Large intestine (tissue), 3 donors: ENCODE measurements around the gene SYNDIG1. TPM values are rescaled to one million over a fixed set of nuclear protein-coding genes. Genes with fewer than 3 reads are reported as not detected.

Experiments
- DNase-seq, 2 donors: peaks; one replicate each; pipeline versions ENCODE4 v3.0.0 to v3.0.0-alpha.2; 2013
- H3K27ac ChIP-seq: one replicate; pipeline ENCODE4 v1.5.1; 2013; ENCODE audit warnings: low read length
- H3K27me3 ChIP-seq: 2 replicates; pipeline ENCODE4 v1.6.1; 2013; ENCODE audit warnings: low read length; ENCODE audit not compliant: control insufficient read depth, insufficient read depth
- H3K36me3 ChIP-seq: 2 replicates; pipeline ENCODE4 v1.6.1; 2013; ENCODE audit warnings: low read length; ENCODE audit not compliant: control insufficient read depth, insufficient read depth
- H3K4me1 ChIP-seq: one replicate; pipeline ENCODE4 v1.6.1; 2013; ENCODE audit warnings: low read length; ENCODE audit not compliant: control insufficient read depth, insufficient read depth
- H3K4me3 ChIP-seq: one replicate; pipeline ENCODE4 v1.5.1; 2013; ENCODE audit warnings: low read length
- H3K9me3 ChIP-seq: one replicate; pipeline ENCODE4 v1.6.1; 2013; ENCODE audit warnings: mild to moderate bottlenecking, low read depth, low read length, moderate library complexity; ENCODE audit not compliant: control insufficient read depth
- WGBS: methylation state at CpG from one replicate; pipeline ENCODE4 v1.1.5; 2013; ENCODE audit warnings: low lambda C conversion rate; ENCODE audit not compliant: insufficient coverage; 5-methylcytosine and 5-hydroxymethylcytosine counted together
- polyA plus RNA-seq: library from polyadenylated mRNA; unstranded; fragments of 120-200 nt; gene quantifications from one replicate; pipeline ENCODE4 v1.2.1, GENCODE V29; 2013

Gene SYNDIG1
- polyA plus RNA-seq, 1 donor: 2.0 TPM

GRCh38 chr20:24610341-24611115 lies 141.1 kb downstream of the SYNDIG1 start:
- Histone ChIP-seq H3K4me1 (no peaks in the 10 kb centered on the region), H3K27me3 (no peaks in the 10 kb centered on the region), H3K9me3 (no peaks in the 10 kb centered on the region), H3K36me3 (no peaks in the 10 kb centered on the region), H3K27ac (no peak overlapping the region), H3K4me3 (no peak overlapping the region)
- no peak for DNase-seq
- 95% methylated on average over 3 of the region's 16 CpGs for WGBS

- H3K36me3 ChIP-seq: no peaks in the 10 kb centered on the region
- no peaks in the 10 kb centered on the region for H3K9me3 ChIP-seq
- no CpG with 5 or more reads among the region's 5 CpGs for WGBS
- no peak for DNase-seq
- no peaks in the 10 kb centered on the region for H3K27me3 ChIP-seq
- no peak overlapping the region for H3K4me3 ChIP-seq
- no peaks in the 10 kb centered on the region for H3K4me1 ChIP-seq
- H3K27ac ChIP-seq: no peak overlapping the region
These were observed 142.1 kb downstream of the SYNDIG1 start for GRCh38 chr20:24611360-24612140.

- Histone ChIP-seq H3K27me3 (no peaks in the 10 kb centered on the region), H3K4me1 (no peaks in the 10 kb centered on the region), H3K36me3 (no peaks in the 10 kb centered on the region), H3K4me3 (no peak overlapping the region), H3K27ac (no peak overlapping the region), H3K9me3 (no peaks in the 10 kb centered on the region)
- DNase-seq: no peak
- WGBS: 20% methylated on average over 1 of the region's 16 CpGs
These were observed 143.7 kb downstream of the SYNDIG1 start for GRCh38 chr20:24612799-24613775.

- no peaks in the 10 kb centered on the region for H3K36me3 ChIP-seq
- H3K9me3 ChIP-seq: no peaks in the 10 kb centered on the region
- H3K4me1 ChIP-seq: no peaks in the 10 kb centered on the region
- H3K27me3 ChIP-seq: no peaks in the 10 kb centered on the region
- no CpG with 5 or more reads among the region's 1 CpG for WGBS
- no peak overlapping the region for H3K4me3 ChIP-seq
- DNase-seq: no peak
- no peak overlapping the region for H3K27ac ChIP-seq
These were observed 144.9 kb downstream of the SYNDIG1 start for GRCh38 chr20:24614341-24614740.

- DNase-seq: no peak
- H3K36me3 ChIP-seq: no peaks in the 10 kb centered on the region
- H3K4me1 ChIP-seq: no peaks in the 10 kb centered on the region
- H3K27me3 ChIP-seq: no peaks in the 10 kb centered on the region
- H3K9me3 ChIP-seq: no peaks in the 10 kb centered on the region
- WGBS: no CpG with 5 or more reads among the region's 8 CpGs
- no peak overlapping the region for H3K27ac ChIP-seq
- no peak overlapping the region for H3K4me3 ChIP-seq
These were observed 145.9 kb downstream of the SYNDIG1 start for GRCh38 chr20:24615353-24615752.

GRCh38 chr20:24616258-24617079 lies 147.0 kb downstream of the SYNDIG1 start:
- DNase-seq: no peak
- Histone ChIP-seq H3K9me3 (no peaks in the 10 kb centered on the region), H3K4me3 (no peak overlapping the region), H3K27ac (no peak overlapping the region), H3K4me1 (no peaks in the 10 kb centered on the region), H3K27me3 (no peaks in the 10 kb centered on the region), H3K36me3 (no peaks in the 10 kb centered on the region)
- no CpG with 5 or more reads among the region's 19 CpGs for WGBS

- Histone ChIP-seq H3K4me3 (no peak overlapping the region), H3K4me1 (no peaks in the 10 kb centered on the region), H3K27me3 (no peaks in the 10 kb centered on the region), H3K27ac (no peak overlapping the region), H3K9me3 (no peaks in the 10 kb centered on the region), H3K36me3 (no peaks in the 10 kb centered on the region)
- WGBS: no CpG with 5 or more reads among the region's 13 CpGs
- DNase-seq: no peak
These were observed 147.6 kb downstream of the SYNDIG1 start for GRCh38 chr20:24617080-24617432.

GRCh38 chr20:24617757-24618450 lies 148.5 kb downstream of the SYNDIG1 start:
- Histone ChIP-seq H3K4me3 (no peak overlapping the region), H3K36me3 (no peaks in the 10 kb centered on the region), H3K9me3 (no peaks in the 10 kb centered on the region), H3K27me3 (no peaks in the 10 kb centered on the region), H3K4me1 (no peaks in the 10 kb centered on the region), H3K27ac (no peak overlapping the region)
- no peak for DNase-seq
- whole genome bisulfite sequencing: 71% methylated on average over 3 of the region's 21 CpGs

GRCh38 chr20:24618739-24619138 lies 149.3 kb downstream of the SYNDIG1 start:
- H3K27ac ChIP-seq: no peak overlapping the region
- no peaks in the 10 kb centered on the region for H3K27me3 ChIP-seq
- H3K36me3 ChIP-seq: no peaks in the 10 kb centered on the region
- no peak for DNase-seq
- WGBS: no CpG with 5 or more reads among the region's 1 CpG
- no peaks in the 10 kb centered on the region for H3K9me3 ChIP-seq
- H3K4me1 ChIP-seq: no peaks in the 10 kb centered on the region
- H3K4me3 ChIP-seq: no peak overlapping the region
